Spleen (tissue), 7 donors: ENCODE data around the gene FUT4.

Experiments
- CTCF ChIP-seq, 11 experiments: fragments of 200-600 bp in 7 of 11; fragments of 450-650 bp in 4 of 11; sonication (generic) in 4 of 11; IDR thresholded peaks in 8 of 11; conservative IDR thresholded peaks in 3 of 11; 1 replicate in 7 of 11; 2 replicates in 4 of 11; pipeline versions ENCODE4 v1.4.0 to v1.8.0; 2016 to 2021; ENCODE audit warnings: antibody characterized with exemption in 11 of 11, inconsistent platforms in 4 of 11, mild to moderate bottlenecking in 1 of 11
- POLR2A ChIP-seq, 3 donors: fragments of 450-650 bp; IDR thresholded peaks; one replicate each; pipeline ENCODE4 v1.5.1; 2017; ENCODE audit warnings: antibody characterized with exemption in 3 of 3, mild to moderate bottlenecking in 1 of 3
- donor health status: DM: no; HTN: no; CAD: no; lungs with moderate emphysema.
- donor health status: DM: no; HTN: no; CAD: no.
- donor health status: DM: no; HTN: no; CAD: no.

DNA sequence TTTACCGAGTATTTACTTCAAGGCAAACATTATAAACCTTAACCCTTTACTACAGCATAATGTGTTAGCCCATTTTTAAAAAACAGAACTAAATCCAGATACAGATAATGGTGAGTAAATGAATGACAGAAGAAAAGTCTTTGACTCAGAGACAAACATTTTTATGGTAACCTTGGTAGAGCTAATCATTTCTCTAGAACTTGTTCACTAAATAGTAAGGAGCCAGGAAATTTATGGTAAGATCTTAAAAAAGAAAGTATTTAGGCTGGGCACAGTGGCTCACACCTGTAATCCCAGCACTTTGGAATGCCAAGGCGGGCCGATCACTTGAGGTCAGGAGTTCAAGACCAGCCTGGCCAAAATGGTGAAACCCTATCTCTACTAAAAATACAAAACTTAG lies 11.5 kb upstream of the FUT4 start:
- no peak for TF ChIP-seq CTCF (IDR thresholded peaks at IDR 0.05 in 8 of 11, conservative IDR thresholded peaks at IDR 0.05 in 3 of 11)
- no peak for TF ChIP-seq POLR2A (IDR thresholded peaks at IDR 0.05)
